AG09319 (cell line): ENCODE measurements around the gene ZFYVE19.

ENCODE experiments used
- DNase-seq: peaks from one replicate; pipeline ENCODE4 v3.0.0-alpha.2; 2010; ENCODE audit warnings: low read depth; ENCODE audit errors: extremely low read depth
- CTCF ChIP-seq: IDR thresholded peaks from 2 replicates; pipeline ENCODE4 v1.5.1; 2011; ENCODE audit warnings: low read depth, mild to moderate bottlenecking, inconsistent platforms, low read length, moderate library complexity

The ZFYVE19 gene

DNA sequence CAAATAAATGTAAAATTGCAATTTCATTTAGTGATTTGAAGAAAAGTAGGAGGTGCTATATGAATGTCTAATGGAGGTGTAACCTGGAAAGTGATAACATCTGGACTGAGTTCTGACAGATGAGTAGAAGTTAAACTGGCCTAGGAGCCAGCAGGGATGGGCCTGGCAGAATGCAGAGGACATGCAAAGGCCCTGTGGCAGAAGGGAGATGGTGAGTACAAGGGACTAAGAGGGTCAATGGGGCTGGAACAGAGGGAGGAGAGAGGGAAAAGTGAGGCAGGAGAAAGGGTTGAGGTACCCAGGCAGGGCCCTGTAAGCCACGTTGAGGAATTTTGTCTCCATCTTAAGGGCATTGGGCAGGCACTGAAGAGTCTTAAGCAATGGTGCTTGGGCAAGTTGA is 25.0 kb downstream of the ZFYVE19 start:
- no peak for TF ChIP-seq CTCF
- DNase-seq = no peak

GRCh38 chr15:40832903-40833302 is 26.0 kb downstream of the ZFYVE19 start:
- DNase-seq = no peak
- TF ChIP-seq CTCF = no peak

DNA sequence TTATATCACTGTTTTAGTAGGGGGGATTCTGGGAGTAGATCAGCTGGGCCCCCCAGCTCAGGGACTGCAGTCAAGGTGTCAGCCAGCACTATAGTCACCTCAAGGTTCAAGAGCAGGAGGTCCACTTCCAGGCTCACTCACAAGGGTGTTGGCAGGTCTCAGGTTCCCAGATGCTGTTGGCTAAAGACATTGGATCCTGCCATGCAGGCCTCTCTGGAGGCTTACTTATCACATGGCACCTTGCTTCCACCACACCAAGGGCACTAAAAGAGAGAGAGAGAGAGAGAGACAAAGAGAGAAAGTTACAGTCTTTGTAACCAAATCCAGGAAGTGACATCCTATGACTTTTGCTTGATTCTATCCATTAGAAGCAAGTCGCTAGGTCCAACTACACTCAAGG is 29.1 kb downstream of the ZFYVE19 start:
- TF ChIP-seq CTCF = no peak
- no peak for DNase-seq

- no peak for TF ChIP-seq CTCF
- no peak for DNase-seq
These were observed 31.9 kb downstream of the ZFYVE19 start for GRCh38 chr15:40838756-40839155.

DNA sequence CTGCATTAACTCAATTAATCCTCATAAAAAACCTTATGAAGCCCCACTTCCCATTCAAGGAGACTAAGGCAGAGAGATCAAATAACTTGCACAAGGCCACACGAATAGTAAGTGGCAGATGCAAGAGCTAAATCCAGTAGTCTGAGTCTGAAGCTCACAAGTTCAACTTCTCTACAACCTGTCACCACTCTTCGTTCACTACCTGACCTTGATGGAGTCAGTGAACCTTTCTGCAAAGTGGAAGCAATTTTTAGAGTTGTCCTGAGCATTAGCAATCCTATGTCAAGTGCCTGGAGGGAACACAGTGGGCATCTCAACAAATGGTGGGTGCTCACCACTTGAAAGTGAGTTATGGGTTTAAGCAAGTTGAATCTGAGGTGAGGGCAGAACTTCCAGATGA is 34.9 kb downstream of the ZFYVE19 start:
- TF ChIP-seq CTCF = no peak
- no peak for DNase-seq

- TF ChIP-seq CTCF = no peak
- DNase-seq = no peak
These were observed 36.5 kb downstream of the ZFYVE19 start for GRCh38 chr15:40843261-40843884.

DNA sequence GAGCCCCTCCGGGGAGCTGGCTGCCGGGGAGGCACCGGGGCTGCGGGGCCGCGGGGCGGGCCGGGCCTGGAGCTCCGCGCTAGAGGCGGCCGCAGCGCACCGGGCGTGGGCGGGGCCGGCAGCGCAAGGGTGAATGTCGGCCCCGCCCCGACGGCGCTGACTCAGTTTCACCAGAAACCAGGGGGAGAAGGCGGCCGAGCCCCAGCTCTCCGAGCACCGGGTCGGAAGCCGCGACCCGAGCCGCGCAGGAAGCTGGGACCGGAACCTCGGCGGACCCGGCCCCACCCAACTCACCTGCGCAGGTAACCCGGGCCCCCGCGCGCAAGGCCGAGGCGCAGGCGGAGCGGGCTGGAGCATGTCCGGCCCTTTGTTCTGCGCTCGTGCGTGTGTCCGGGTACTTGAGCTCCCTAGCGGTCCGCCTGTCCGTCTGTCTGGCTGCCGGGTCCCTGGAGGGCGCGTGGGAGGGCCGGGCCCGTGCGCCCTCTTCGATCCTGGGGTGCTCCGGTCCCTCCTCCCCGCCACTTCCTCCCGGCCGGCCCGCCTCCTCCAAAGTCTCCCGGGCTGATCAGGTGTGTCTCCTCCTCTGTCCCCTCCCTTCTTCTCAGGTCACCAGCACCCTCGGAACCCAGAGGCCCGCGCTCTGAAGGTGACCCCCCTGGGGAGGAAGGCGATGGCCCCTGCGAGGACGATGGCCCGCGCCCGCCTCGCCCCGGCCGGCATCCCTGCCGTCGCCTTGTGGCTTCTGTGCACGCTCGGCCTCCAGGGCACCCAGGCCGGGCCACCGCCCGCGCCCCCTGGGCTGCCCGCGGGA is 37.2 kb downstream of the ZFYVE19 start, which contains the start of gene SPINT1:
Gene SPINT1, plus strand, starts transcription at position 164 of the 811 bp plus-strand sequence. Its CDS starts 507 bp downstream, at position 671.
- DNase-seq = no peak
- no peak for TF ChIP-seq CTCF
